Esophagus squamous epithelium (tissue), 5 donors: ENCODE measurements around the gene NNMT. TPM values are rescaled to one million over a fixed set of nuclear protein-coding genes. Genes with fewer than 3 reads are reported as not detected.

Experiments
- DNase-seq: peaks from one replicate; lab custom pipeline; 2025; lab: John Stamatoyannopoulos, UW
- H3K27ac ChIP-seq, 4 donors: fragments of 200-600 bp; sonication (generic); one replicate each; pipeline ENCODE4 v1.5.1; 2016 to 2019; ENCODE audit warnings: mild to moderate bottlenecking in 1 of 4
- H3K27me3 ChIP-seq, 4 donors: fragments of 200-600 bp; sonication (generic); 1 replicate in 3 of 4; 2 replicates in 1 of 4; pipeline versions ENCODE4 v1.5.1 to v1.6.0; 2017 to 2021; ENCODE audit warnings: antibody characterized with exemption in 1 of 4
- H3K36me3 ChIP-seq, 3 donors: fragments of 200-600 bp; sonication (generic); one replicate each; pipeline ENCODE4 v1.5.1; 2016 to 2019
- H3K4me1 ChIP-seq, 3 donors: fragments of 200-600 bp; sonication (generic); one replicate each; pipeline ENCODE4 v1.5.1; 2017 to 2019
- H3K4me3 ChIP-seq, 4 donors: fragments of 200-600 bp; sonication (generic); 1 replicate in 3 of 4; 2 replicates in 1 of 4; pipeline ENCODE4 v1.5.1; 2016 to 2019; ENCODE audit warnings: mild to moderate bottlenecking in 2 of 4, moderate library complexity in 1 of 4
- H3K9me3 ChIP-seq, 3 donors: fragments of 200-600 bp; sonication (generic); one replicate each; pipeline ENCODE4 v1.5.1; 2016 to 2019
- CTCF ChIP-seq, 6 experiments: fragments of 450-650 bp in 4 of 6; fragments of 200-600 bp in 2 of 6; sonication (generic) in 2 of 6; IDR thresholded peaks; one replicate each; pipeline ENCODE4 v1.5.1; 2016 to 2019; ENCODE audit warnings: antibody characterized with exemption in 6 of 6, mild to moderate bottlenecking in 4 of 6, moderate library complexity in 4 of 6
- POLR2A ChIP-seq, 4 donors: fragments of 450-650 bp; IDR thresholded peaks; one replicate each; pipeline ENCODE4 v1.6.1; 2017; ENCODE audit warnings: antibody characterized with exemption in 4 of 4, mild to moderate bottlenecking in 4 of 4, moderate library complexity in 3 of 4
- WGBS, 2 donors: methylation state at CpG; one replicate each; pipeline ENCODE4 v1.1.5; 2018; 5-methylcytosine and 5-hydroxymethylcytosine counted together
- intact Hi-C: fragments of 100-400 bp; cut with DNase I; formaldehyde crosslinking; loops from one replicate; pipeline ENCODE4 v1.15.0; 2022
- total RNA-seq, 4 donors: library from RNA; depleted of rRNA; stranded (reverse); fragments of >200 nt; gene quantifications; one replicate each; pipeline ENCODE4 v1.1.0, GENCODE V29; 2016
- donor health status: DM: yes; HTN: yes; CAD: no.

The NNMT gene
- total RNA-seq, 4 donors from 2014 or later: 4.1 to 142 (median 56.8) TPM

DNA sequence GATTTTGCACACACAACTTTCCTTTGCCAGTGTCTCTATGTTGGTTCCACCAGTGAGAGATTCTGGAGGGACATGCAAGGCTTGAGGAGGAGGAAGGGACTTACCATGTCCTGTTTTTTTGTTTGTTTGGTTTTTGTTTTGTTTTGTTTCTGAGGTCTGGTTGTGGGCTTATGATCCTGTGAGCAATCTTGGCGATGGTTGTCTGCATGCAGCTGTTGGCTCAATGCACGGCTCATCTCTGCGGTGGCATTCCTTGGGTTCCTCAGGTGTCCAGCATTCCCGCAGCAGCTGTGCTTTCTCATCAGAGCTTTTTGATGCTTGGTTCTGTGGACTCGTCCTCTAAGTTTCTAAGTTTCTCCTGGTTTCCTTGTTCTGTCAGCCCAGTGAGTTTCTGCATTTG, 4.8 kb upstream of the NNMT start:
- 76 to 79% methylated on average over 5 of the region's 5 CpGs for WGBS, 2 donors
- intact Hi-C loops: no loop called here
- H3K4me3 ChIP-seq: peak overlapping the region in 1 of 4 donors; percentile 3

GRCh38 chr11:114291842-114292680, 4.1 kb upstream of the NNMT start:
- H3K4me3 ChIP-seq: peak overlapping the region in 1 of 4 donors; percentile 3
- no peaks in the 10 kb centered on the region for H3K9me3 ChIP-seq
- WGBS, 2 donors: 29 to 34% methylated on average over 4 of the region's 4 CpGs
- H3K4me1 ChIP-seq: peaks cover 0 to 46% (median 15%) of the 10 kb centered on the region in 3 donors
- no peaks in the 10 kb centered on the region for H3K27me3 ChIP-seq
- no peak for DNase-seq
- TF ChIP-seq CTCF (IDR thresholded peaks at IDR 0.05) (no peak), POLR2A (IDR thresholded peaks at IDR 0.05) (no peak)
- H3K27ac ChIP-seq: peak overlapping the region in 3 of 4 donors; percentile 63 to 96 (median 88)
- H3K36me3 ChIP-seq: no peaks in the 10 kb centered on the region
- intact Hi-C loops: no loop called here

More for the DNA sequence above, 4.8 kb upstream of the NNMT start:
- DNase-seq: no peak
- no peak for TF ChIP-seq CTCF (IDR thresholded peaks at IDR 0.05)
- TF ChIP-seq POLR2A (IDR thresholded peaks at IDR 0.05): no peak
- H3K27ac ChIP-seq: peak overlapping the region in 2 of 4 donors; percentile 5 to 63
- no peaks in the 10 kb centered on the region for H3K9me3 ChIP-seq
- no peaks in the 10 kb centered on the region for H3K27me3 ChIP-seq
- H3K4me1 ChIP-seq: peaks cover 0 to 46% (median 15%) of the 10 kb centered on the region in 3 donors
- no peaks in the 10 kb centered on the region for H3K36me3 ChIP-seq

- Histone ChIP-seq H3K27ac (peak overlapping the region in 3 of 4 donors; percentile 88 to 96 (median 88)), H3K4me3 (no peak overlapping the region), H3K9me3 (no peaks in the 10 kb centered on the region), H3K27me3 (no peaks in the 10 kb centered on the region), H3K4me1 (peaks cover 0 to 46% (median 15%) of the 10 kb centered on the region in 3 donors), H3K36me3 (no peaks in the 10 kb centered on the region)
- intact Hi-C loops: no loop called here
- TF ChIP-seq POLR2A (IDR thresholded peaks at IDR 0.05): no peak
- no peak for TF ChIP-seq CTCF (IDR thresholded peaks at IDR 0.05)
- DNase-seq: no peak
- 43 to 53% methylated on average over 1 of the region's 1 CpG for WGBS, 2 donors
Measured at GRCh38 chr11:114293201-114293711, 2.9 kb upstream of the NNMT start.

DNA sequence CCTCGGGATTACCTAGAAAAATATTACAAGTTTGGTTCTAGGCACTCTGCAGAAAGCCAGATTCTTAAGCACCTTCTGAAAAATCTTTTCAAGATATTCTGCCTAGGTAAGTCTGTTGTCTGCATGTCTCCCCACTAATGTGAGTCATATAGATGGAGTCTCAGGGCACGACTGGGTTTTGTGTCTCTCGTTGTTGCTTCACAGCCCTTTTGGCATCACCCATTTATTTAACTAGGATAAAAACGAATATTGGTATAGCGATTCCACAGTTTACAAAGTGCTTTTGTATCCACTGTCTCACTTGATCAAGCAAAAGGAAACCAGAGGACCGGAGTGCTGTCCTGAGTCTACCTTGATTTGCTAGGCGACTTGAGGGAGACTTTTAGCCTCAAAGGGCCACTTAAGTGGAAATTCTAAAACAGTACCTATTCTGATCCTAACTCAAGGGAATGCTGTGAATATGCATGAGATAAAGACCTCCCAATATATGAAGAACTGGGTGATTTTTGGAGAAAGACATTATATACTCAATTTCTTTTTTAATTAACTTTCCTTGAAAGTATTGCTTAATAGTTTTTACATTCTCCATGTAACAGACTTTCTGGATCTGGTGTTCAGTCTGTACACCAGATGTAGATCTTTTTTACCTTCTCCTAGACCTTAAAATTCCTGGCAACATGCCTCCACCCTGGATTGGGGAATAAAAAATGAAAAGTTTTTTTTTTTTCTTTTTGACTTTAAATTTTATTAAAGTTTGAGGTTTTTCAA, 590 bp downstream of the NNMT start:
- no peaks in the 10 kb centered on the region for H3K27me3 ChIP-seq
- peaks cover 0 to under 1% (median 0%) of the 10 kb centered on the region in 3 donors for H3K9me3 ChIP-seq
- intact Hi-C loops: no loop called here
- H3K4me3 ChIP-seq: peak overlapping the region; percentile 0 to 64 (median 43)
- H3K36me3 ChIP-seq: peaks cover 0 to 12% (median 0%) of the 10 kb centered on the region in 3 donors
- WGBS, 2 donors: 45 to 60% methylated on average over 6 to 7 of the region's 7 CpGs
- DNase-seq: no peak
- peaks cover 0 to 38% (median 15%) of the 10 kb centered on the region in 3 donors for H3K4me1 ChIP-seq
- H3K27ac ChIP-seq: peak overlapping the region; percentile 74 to 96 (median 88)
- no peak for TF ChIP-seq POLR2A (IDR thresholded peaks at IDR 0.05)
- no peak for TF ChIP-seq CTCF (IDR thresholded peaks at IDR 0.05)
